T-helper 22 cell (primary cell): Measurements from ENCODE around the gene PYM1.
"Not testable (repeated sequence)": the region's sequence is repeated elsewhere in the genome, so short reads cannot be mapped to it uniquely, and the experiment has no call there.

Source experiments
- DNase-seq: peaks from one replicate; pipeline ENCODE4 v3.0.0-alpha.2; 2020; ENCODE audit warnings: low read depth

The PYM1 gene

GRCh38 chr12:55938826-55939501, 11.3 kb upstream of the PYM1 start:
- no peak for DNase-seq

- DNase-seq, result no peak
Observed at GRCh38 chr12:55937981-55938380, 10.3 kb upstream of the PYM1 start.

GRCh38 chr12:55935738-55936151, 8.1 kb upstream of the PYM1 start:
- DNase-seq, result no peak

- DNase-seq, result no peak
Observed at GRCh38 chr12:55934773-55935172, 7.1 kb upstream of the PYM1 start.

- no peak for DNase-seq
Observed at GRCh38 chr12:55933799-55934742, 6.4 kb upstream of the PYM1 start.

- no peak for DNase-seq
Observed at GRCh38 chr12:55933169-55933798, 5.6 kb upstream of the PYM1 start.

GRCh38 chr12:55932551-55932910, 4.8 kb upstream of the PYM1 start:
- DNase-seq, result no peak

- DNase-seq, result no peak
Observed at GRCh38 chr12:55931780-55932550, 4.3 kb upstream of the PYM1 start.

- DNase-seq, result no peak
Observed at GRCh38 chr12:55931317-55931779, 3.7 kb upstream of the PYM1 start.

GRCh38 chr12:55930771-55931316, 3.1 kb upstream of the PYM1 start, which contains the start of gene DGKA:
Gene DGKA, plus strand, starts transcription at chr12:55931162. Its CDS starts 5,342 bp downstream, at chr12:55936504.
- DNase-seq, result peak; percentile 46

GRCh38 chr12:55929306-55929791, 1.7 kb upstream of the PYM1 start:
- peak; percentile 89 for DNase-seq

- DNase-seq, result peak; percentile 85
Observed at GRCh38 chr12:55926738-55927587, 731 bp downstream of the PYM1 start.

GRCh38 chr12:55925870-55926737, 1.6 kb downstream of the PYM1 start:
- DNase-seq, result no peak

GRCh38 chr12:55925371-55925770, 2.3 kb downstream of the PYM1 start:
- no peak for DNase-seq

- DNase-seq, result not testable (repeated sequence)
Observed at GRCh38 chr12:55923648-55924047, 4.0 kb downstream of the PYM1 start.

GRCh38 chr12:55922126-55922525, 5.6 kb downstream of the PYM1 start:
- no peak for DNase-seq

GRCh38 chr12:55919032-55919431, 8.7 kb downstream of the PYM1 start:
- not testable (repeated sequence) for DNase-seq

GRCh38 chr12:55915482-55915859, 12.2 kb downstream of the PYM1 start:
- no peak for DNase-seq

GRCh38 chr12:55912908-55913307, 14.8 kb downstream of the PYM1 start:
- DNase-seq, result no peak
